GM21381 (cell line): Measurements from ENCODE around the gene OSBPL10.

ENCODE experiments used
- ATAC-seq: cut with Tn5 transposase; IDR thresholded peaks from one replicate; pipeline ENCODE4 v1.9.1; 2021; ENCODE audit warnings: mild to moderate bottlenecking, moderate library complexity; ENCODE audit not compliant: unreplicated experiment

OSBPL10 gene

DNA sequence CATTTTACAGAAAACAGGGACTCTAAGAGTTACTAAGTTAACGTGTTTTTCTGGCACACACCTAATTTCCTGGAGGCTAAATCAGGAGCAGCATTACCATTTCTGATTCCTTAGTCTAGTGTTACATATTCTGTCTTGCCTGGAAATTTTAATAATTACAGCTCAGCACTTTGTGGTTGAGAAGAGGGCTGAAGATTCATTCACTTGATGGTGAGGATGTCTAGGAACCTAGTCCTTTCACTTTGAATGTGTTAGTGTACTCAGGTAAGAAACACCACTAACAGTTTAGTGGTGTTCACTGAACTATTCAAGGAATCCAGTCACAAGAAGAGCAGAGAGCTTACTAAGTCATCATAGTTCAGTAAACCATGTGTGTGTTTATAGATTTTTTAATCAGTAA is 345.5 kb downstream of the OSBPL10 start:
- no peak for ATAC-seq

DNA sequence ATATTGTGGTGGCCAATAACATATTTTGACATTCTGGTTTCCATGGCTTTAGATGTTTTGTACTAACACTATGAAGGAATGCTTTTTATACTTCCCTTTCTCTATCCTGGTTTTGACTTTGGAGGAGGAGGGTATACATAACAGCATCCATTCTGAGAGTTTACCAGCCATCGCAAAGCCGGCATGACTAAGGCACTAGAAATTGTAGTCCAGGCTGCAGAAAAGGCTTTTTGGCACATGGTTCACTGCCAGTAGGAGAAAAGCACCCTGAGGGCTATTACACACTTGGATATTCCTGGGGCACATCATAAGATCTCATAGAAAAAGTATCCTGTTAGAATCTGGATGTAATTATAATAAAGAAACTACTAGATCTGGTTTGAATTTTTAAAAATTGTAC is 346.6 kb downstream of the OSBPL10 start:
- ATAC-seq, result no peak

DNA sequence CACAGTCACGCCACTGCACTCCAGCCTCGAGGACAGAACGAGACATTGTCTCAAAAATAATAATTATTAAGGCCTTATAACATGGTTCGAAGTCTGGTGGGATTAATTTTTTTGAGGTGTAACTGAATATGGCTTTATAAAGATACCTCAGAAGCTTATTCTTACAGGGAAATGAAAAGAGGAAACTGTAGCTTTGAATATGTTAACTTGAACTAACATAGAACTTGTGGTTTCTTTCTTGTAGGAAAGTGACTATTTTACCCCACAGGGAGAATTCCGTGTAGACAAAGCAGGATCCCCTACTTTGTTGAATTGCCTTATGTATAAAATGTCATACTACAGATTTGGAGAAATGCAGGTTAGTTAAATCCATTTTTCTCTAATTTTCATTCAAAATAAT is 352.0 kb downstream of the OSBPL10 start:
- ATAC-seq, result no peak

DNA sequence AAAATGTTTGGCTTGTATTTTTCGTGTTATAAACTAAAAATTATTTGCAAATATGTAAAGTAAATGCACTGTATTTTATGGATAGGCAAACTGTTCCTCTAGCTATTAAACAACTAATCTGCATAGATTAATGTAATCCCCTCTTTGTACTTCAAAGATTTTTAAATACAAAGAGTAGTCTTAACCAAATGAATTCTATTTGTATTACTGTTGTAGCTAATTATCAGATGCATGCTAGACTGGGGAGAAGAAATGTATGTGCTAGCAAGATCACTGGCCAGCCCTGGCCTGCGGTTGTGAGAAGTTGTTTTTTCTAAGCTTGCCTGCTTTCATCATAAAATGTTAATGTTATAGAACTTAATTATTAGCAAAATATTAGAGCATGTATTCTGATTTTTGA is 355.7 kb downstream of the OSBPL10 start:
- no peak for ATAC-seq

DNA sequence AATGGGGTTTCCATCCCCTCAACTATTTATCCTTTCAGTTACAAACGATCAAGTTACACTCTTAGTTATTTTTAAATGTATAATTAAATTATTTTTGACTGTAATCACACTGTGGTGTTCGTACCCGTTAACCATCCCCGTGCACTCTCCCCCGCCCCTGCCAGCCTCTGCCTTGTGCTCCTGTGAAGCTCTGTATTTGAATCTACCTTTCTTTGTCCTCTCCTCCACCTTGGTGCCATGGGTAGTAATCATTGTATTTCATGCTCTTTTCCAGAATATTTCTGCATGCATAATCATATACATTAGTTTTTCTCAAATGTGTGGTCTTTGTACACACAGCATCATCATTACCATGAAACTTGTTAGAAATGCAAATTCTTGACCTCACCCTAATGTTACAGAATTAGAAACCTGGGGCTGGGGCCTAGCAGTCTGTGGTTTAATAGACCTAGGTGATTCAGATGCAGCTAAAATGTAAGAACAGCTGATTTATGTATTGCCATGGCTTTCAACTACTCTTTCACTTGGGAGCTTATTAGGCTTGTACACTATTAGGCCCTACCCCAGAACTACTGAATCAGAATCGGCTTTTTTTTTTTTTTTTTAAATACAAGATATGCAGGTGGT is 356.9 kb downstream of the OSBPL10 start:
- ATAC-seq, result peak; percentile 38

DNA sequence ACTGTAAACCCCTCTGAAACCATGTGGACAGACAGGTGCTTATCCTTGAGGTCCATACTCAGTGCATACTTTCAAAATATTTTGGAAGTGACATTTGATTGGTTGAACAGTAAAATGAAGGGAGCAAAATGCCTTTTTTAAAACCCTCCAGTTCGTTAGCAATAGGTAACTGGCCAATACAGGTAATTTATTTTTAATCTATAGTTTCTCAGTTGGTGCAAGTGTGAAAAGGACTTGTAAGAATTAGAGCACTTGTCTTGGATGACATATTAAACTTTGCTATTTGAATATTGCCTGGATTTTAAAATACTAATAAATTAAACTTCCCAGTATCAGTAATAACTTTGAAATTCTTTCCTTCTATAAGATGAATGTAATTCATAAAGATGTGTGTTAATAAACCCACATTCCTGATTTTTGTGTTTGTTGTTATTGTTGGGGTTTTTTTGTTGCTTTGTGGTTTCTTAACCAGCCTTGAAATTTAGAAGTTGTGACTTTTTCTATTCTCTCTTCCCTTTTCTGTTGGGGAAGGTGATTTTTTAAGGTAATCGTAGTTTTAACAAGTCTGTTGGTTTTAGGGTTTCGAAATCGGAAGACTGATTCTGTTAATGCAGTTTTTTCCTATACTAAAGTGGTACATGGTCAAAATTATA is 358.3 kb downstream of the OSBPL10 start:
- peak; percentile 61 for ATAC-seq

DNA sequence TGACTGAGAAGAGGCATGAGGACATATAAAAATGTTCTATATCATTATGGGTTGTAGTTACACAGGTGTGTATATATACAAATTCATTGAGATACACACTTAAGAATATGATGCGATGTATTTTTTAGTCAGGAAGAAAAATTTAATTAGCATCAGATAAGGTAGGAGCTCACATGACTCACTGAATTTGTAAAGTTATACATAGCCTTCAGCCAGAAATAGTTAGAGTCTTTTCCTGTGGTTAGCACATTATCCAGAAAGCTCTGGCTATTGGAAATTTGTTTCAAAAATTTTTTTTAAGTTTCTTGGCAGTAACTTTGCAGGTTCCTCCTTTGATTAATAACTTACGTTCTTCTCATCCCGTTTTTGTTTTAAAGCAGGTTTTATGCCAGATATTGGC is 359.7 kb downstream of the OSBPL10 start:
- no peak for ATAC-seq

DNA sequence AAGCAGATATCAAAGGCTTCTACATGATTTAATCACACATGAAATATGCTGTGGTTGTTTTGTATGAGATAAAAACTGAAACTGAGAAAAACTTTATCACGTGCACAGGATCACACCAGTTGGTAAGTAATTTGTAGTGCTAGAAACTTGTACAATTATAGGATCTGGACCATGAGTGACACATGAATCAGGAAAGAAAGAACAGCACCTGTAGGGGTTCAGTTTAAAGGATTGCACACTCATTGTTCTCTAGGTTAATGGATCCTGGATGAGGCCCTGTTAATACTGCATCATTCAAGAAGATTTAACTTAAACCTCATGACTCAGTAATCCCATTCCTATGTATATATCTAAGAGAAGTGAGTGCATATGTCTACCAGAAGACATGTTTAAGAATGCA is 360.4 kb downstream of the OSBPL10 start:
- ATAC-seq, result no peak

DNA sequence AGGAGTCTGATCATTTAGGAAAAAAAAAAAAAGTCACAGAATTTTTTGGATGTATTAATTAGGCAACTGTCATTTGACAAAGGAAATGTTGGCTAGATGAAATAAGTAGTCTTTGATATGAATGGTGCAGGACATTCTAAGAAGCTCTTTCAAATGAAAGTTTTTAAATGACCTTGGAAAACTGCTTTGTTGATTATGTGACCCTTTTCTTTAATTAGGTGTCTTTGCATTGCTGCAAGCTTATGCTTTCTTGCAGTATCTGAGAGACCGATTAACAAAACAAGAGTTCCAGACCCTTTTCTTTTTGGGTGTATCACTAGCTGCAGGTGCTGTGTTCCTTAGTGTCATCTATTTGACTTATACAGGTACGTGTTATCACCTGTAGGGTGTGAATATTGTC is 364.4 kb downstream of the OSBPL10 start:
- ATAC-seq, result no peak

DNA sequence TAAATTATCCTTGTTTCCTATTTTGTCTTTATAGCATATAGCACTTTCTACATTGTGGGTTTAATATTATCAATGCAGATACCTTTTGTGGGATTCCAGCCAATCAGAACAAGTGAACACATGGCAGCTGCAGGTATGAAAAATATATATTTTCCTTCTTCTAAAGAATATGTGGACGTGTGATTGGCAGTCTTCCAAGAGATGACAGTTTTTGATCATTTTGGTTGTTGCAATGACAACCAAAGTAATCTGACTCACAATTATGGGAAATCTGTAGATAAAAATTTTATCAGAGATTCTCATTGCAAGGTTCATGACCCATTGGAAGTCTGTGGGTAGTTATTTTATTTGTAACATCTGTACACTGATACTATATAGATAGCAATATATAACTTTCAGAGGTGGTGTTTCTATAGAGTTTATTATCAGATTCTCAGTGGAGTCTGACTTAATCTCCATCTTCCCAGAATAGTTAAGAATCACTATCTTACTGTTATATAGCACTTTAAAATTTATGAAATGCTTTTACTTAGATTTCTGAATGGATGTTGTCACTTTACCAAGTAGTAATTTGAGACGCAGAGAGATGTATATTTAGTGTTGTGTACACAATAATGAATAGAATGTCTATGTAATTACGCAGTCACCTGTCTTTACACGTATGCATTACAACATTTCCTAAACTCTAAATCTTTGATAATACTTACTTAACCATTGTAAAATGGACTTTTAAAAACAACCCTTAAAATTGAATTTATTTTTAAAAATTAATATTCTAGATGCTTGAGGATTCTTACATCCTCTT is 365.8 kb downstream of the OSBPL10 start:
- no peak for ATAC-seq

DNA sequence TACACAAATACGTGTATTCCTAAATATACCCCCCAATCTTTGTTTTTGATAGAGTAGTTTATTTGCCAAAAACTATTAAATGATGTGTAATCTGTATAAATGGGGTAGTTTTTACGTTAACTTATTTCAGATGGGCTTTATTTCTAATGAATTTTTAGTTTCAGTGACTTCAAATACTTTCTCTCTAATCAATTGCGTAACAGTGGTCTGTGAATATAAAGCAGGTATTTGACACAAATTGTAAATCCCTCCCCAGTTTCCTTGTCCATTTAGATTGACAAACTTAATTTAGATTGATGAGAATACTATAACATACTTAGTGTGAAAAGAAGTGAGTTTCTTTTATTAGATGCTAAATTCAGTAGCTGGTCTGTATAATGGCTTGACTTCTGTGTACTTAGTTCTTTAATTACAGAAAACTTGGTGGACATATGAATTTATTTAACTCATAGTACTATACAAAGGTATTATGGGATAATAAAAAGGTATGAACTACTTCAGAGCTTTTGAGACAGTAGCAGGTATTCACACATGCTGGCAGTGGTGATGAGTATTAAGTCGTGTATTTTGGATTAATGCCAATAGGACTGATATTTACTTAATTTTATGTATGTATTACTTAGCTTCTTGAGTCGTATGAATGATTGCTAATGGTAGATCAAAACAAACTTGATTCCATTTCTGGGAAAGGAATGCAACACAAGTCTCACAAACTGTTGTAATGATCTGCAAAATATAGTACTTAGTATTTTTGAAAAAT is 366.7 kb downstream of the OSBPL10 start:
- no peak for ATAC-seq

DNA sequence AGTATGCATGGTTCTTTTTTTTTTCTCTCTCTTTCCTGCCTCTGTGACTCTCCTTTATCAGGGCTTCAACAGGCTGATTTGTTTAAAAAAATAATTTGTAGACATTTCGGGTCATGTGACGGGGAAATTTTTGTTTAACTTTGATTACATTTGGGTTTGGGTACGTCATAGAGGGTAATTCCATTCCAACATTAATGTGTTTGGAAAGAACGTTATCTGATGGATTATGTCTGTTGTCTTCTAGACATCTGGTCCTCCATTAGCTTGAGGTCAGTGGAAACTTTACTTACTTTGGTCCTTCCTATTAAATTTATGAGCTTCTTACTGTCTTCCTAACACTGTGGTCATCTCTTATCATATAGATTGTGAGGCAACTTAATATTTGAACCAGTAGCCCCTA is 367.4 kb downstream of the OSBPL10 start:
- no peak for ATAC-seq

DNA sequence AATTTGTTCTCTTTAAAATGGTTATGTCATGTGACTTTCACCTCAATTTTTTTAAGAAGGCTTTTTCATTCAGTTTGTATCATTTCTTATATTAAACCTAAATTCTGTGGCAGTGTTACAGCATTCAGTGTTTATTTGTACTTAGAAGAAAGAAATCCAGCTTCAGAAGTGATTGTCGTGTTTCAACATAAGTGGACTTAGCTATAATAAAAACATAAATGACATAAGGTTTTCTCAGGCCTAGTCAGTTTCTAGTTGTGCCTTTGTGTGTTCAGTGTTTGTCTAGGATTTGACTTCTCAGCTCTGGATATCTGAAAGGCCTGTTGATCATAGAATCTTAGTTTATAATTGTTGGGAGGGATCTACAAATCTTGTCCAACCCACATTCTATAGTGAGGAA is 367.9 kb downstream of the OSBPL10 start:
- no peak for ATAC-seq
